Measurements from ENCODE around the gene JHY. TPM values are rescaled to one million over a fixed set of nuclear protein-coding genes. Genes with fewer than 3 reads are reported as not detected.
"Not testable (repeated sequence)": the region's sequence is repeated elsewhere in the genome, so short reads cannot be mapped to it uniquely, and the experiment has no call there.

The JHY gene
- total RNA-seq, 8 experiments from 2014 or later, result 0.36 to 16.7 (median 1.9) TPM

- H3K27ac ChIP-seq, result no peak overlapping the region
- in situ Hi-C loops (cut with MboI; ENCODE audit: low pct_unique_long_range_greater_than_20kb in 2 of 9, low sequenced_read_pairs in 9 of 9, unreplicated experiment in 9 of 9), result loop anchor here in 4 of 9 experiments (10.0 to 25.0 kb wide), 3 partner anchors 58 to 218 kb away; no protein-coding TSS in a partner anchor
- WGBS, 10 experiments, result 68 to 100% (median 90%) methylated on average over 2 to 8 of the region's 11 CpGs; no CpG with 5 or more reads in 3 of the 10 experiments
Measured at GRCh38 chr11:122853261-122853660, 29.3 kb upstream of the JHY start.

GRCh38 chr11:122853971-122854446 lies 28.6 kb upstream of the JHY start:
- in situ Hi-C loops (cut with MboI; ENCODE audit: low pct_unique_long_range_greater_than_20kb in 2 of 9, low sequenced_read_pairs in 9 of 9, unreplicated experiment in 9 of 9), result loop anchor here in 4 of 9 experiments (10.0 to 25.0 kb wide), 3 partner anchors 59 to 219 kb away; no protein-coding TSS in a partner anchor
- Histone ChIP-seq H3K4me1 (replicated peaks in 1 of 2) (peaks cover 10 to 21% of the 10 kb centered on the region in 2 donors), H3K27ac (no peak overlapping the region), H3K4me3 (no peak overlapping the region)
- 0 to 100% (median 36%) methylated on average over 1 to 3 of the region's 3 CpGs; no CpG with 5 or more reads in 2 of the 10 experiments for WGBS, 10 experiments
- ATAC-seq (replicated peaks in 6 of 8), result peak; percentile 8 to 72 (median 48)

More at GRCh38 chr11:122853261-122853660, 29.3 kb upstream of the JHY start:
- ATAC-seq (replicated peaks in 6 of 8), result no peak
- no peak overlapping the region for H3K4me3 ChIP-seq
- peaks cover 10 to 21% of the 10 kb centered on the region in 2 donors for H3K4me1 ChIP-seq (replicated peaks in 1 of 2)

GRCh38 chr11:122861631-122862030 lies 20.9 kb upstream of the JHY start:
- Histone ChIP-seq H3K4me1 (replicated peaks in 1 of 2) (no peaks in the 10 kb centered on the region), H3K27ac (no peak overlapping the region), H3K4me3 (no peak overlapping the region)
- ATAC-seq (replicated peaks in 6 of 8), result no peak
- in situ Hi-C loops (cut with MboI; ENCODE audit: low pct_unique_long_range_greater_than_20kb in 2 of 9, low sequenced_read_pairs in 9 of 9, unreplicated experiment in 9 of 9), result loop anchor here in 4 of 9 experiments (10.0 to 25.0 kb wide), 2 partner anchors 163 to 176 kb away; no protein-coding TSS in a partner anchor
- 25 to 92% (median 72%) methylated on average over 1 to 3 of the region's 3 CpGs for WGBS, 10 experiments

- no peak overlapping the region for H3K4me3 ChIP-seq
- no peaks in the 10 kb centered on the region for H3K4me1 ChIP-seq (replicated peaks in 1 of 2)
- 60 to 100% (median 83%) methylated on average over 1 of the region's 1 CpG; no CpG with 5 or more reads in 7 of the 10 experiments for WGBS, 10 experiments
- in situ Hi-C loops (cut with MboI; ENCODE audit: low pct_unique_long_range_greater_than_20kb in 2 of 9, low sequenced_read_pairs in 9 of 9, unreplicated experiment in 9 of 9), result loop anchor here in 4 of 9 experiments (10.0 to 25.0 kb wide), 2 partner anchors 163 to 175 kb away; no protein-coding TSS in a partner anchor
- no peak for ATAC-seq (replicated peaks in 6 of 8)
- no peak overlapping the region for H3K27ac ChIP-seq
Measured at GRCh38 chr11:122862091-122862490, 20.5 kb upstream of the JHY start.

GRCh38 chr11:122863154-122863553 lies 19.4 kb upstream of the JHY start:
- H3K27ac ChIP-seq; ATAC-seq (replicated peaks in 6 of 8); H3K4me3 ChIP-seq; H3K4me1 ChIP-seq (replicated peaks in 1 of 2): not testable (repeated sequence)
- in situ Hi-C loops (cut with MboI; ENCODE audit: low pct_unique_long_range_greater_than_20kb in 2 of 9, low sequenced_read_pairs in 9 of 9, unreplicated experiment in 9 of 9), result loop anchor here in 4 of 9 experiments (10.0 to 25.0 kb wide), 2 partner anchors 162 to 174 kb away; no protein-coding TSS in a partner anchor
- WGBS, 10 experiments, result 0 to 100% (median 42%) methylated on average over 1 of the region's 1 CpG

GRCh38 chr11:122863704-122864326 lies 18.7 kb upstream of the JHY start:
- 8 to 37% (median 27%) methylated on average over 2 to 7 of the region's 7 CpGs for WGBS, 10 experiments
- no peak for ATAC-seq (replicated peaks in 6 of 8)
- Histone ChIP-seq H3K4me1 (replicated peaks in 1 of 2) (no peaks in the 10 kb centered on the region), H3K4me3 (no peak overlapping the region), H3K27ac (no peak overlapping the region)
- in situ Hi-C loops (cut with MboI; ENCODE audit: low pct_unique_long_range_greater_than_20kb in 2 of 9, low sequenced_read_pairs in 9 of 9, unreplicated experiment in 9 of 9), result loop anchor here in 4 of 9 experiments (10.0 to 25.0 kb wide), 2 partner anchors 161 to 173 kb away; no protein-coding TSS in a partner anchor

GRCh38 chr11:122864386-122865115 lies 18.0 kb upstream of the JHY start:
- no peak overlapping the region for H3K4me3 ChIP-seq
- WGBS, 10 experiments, result 67 to 93% (median 84%) methylated on average over 2 to 7 of the region's 7 CpGs
- no peak for ATAC-seq (replicated peaks in 6 of 8)
- no peak overlapping the region for H3K27ac ChIP-seq
- in situ Hi-C loops (cut with MboI; ENCODE audit: low pct_unique_long_range_greater_than_20kb in 2 of 9, low sequenced_read_pairs in 9 of 9, unreplicated experiment in 9 of 9), result loop anchor here in 4 of 9 experiments (10.0 to 25.0 kb wide), 2 partner anchors 160 to 173 kb away; no protein-coding TSS in a partner anchor
- H3K4me1 ChIP-seq (replicated peaks in 1 of 2), result no peaks in the 10 kb centered on the region

GRCh38 chr11:122869622-122870021 lies 12.9 kb upstream of the JHY start:
- no peak for ATAC-seq (replicated peaks in 6 of 8)
- in situ Hi-C loops (cut with MboI; ENCODE audit: low pct_unique_long_range_greater_than_20kb in 2 of 9, low sequenced_read_pairs in 9 of 9, unreplicated experiment in 9 of 9), result loop anchor here in 4 of 9 experiments (10.0 to 25.0 kb wide), 2 partner anchors 155 to 168 kb away; no protein-coding TSS in a partner anchor
- no peak overlapping the region for H3K4me3 ChIP-seq
- 8 to 96% (median 80%) methylated on average over 2 to 6 of the region's 6 CpGs; no CpG with 5 or more reads in 1 of the 10 experiments for WGBS, 10 experiments
- H3K4me1 ChIP-seq (replicated peaks in 1 of 2), result peaks cover 0 to 4% of the 10 kb centered on the region in 2 donors
- no peak overlapping the region for H3K27ac ChIP-seq

GRCh38 chr11:122871302-122871701 lies 11.3 kb upstream of the JHY start:
- 22 to 95% (median 73%) methylated on average over 2 to 4 of the region's 4 CpGs; no CpG with 5 or more reads in 2 of the 10 experiments for WGBS, 10 experiments
- H3K4me1 ChIP-seq (replicated peaks in 1 of 2), result peaks cover 0 to 4% of the 10 kb centered on the region in 2 donors
- in situ Hi-C loops (cut with MboI; ENCODE audit: low pct_unique_long_range_greater_than_20kb in 2 of 9, low sequenced_read_pairs in 9 of 9, unreplicated experiment in 9 of 9), result loop anchor here in 3 of 9 experiments (25.0 kb wide), 1 partner anchor 166 kb away; no protein-coding TSS in a partner anchor
- no peak overlapping the region for H3K4me3 ChIP-seq
- H3K27ac ChIP-seq, result no peak overlapping the region
- peak in 3 of 8 experiments; percentile 49 to 72 (median 58) for ATAC-seq (replicated peaks in 6 of 8)

- 35 to 100% (median 70%) methylated on average over 1 to 3 of the region's 3 CpGs; no CpG with 5 or more reads in 3 of the 10 experiments for WGBS, 10 experiments
- in situ Hi-C loops (cut with MboI; ENCODE audit: low pct_unique_long_range_greater_than_20kb in 2 of 9, low sequenced_read_pairs in 9 of 9, unreplicated experiment in 9 of 9), result loop anchor here in 3 of 9 experiments (25.0 kb wide), 1 partner anchor 165 kb away; no protein-coding TSS in a partner anchor
- peak in 1 of 8 experiments; percentile 42 for ATAC-seq (replicated peaks in 6 of 8)
Measured at GRCh38 chr11:122872046-122872445, 10.5 kb upstream of the JHY start.

GRCh38 chr11:122874991-122875390 lies 7.6 kb upstream of the JHY start:
- ATAC-seq (replicated peaks in 6 of 8), result peak in 1 of 8 experiments; percentile 53
- in situ Hi-C loops (cut with MboI; ENCODE audit: low pct_unique_long_range_greater_than_20kb in 2 of 9, low sequenced_read_pairs in 9 of 9, unreplicated experiment in 9 of 9), result loop anchor here in 4 of 9 experiments (25.0 kb wide), 2 partner anchors 137 to 162 kb away; no protein-coding TSS in a partner anchor
- H3K27ac ChIP-seq, result no peak overlapping the region
- peaks cover 7 to 8% of the 10 kb centered on the region in 2 donors for H3K4me1 ChIP-seq (replicated peaks in 1 of 2)
- 16 to 97% (median 91%) methylated on average over 2 to 7 of the region's 7 CpGs for WGBS, 10 experiments
- no peak overlapping the region for H3K4me3 ChIP-seq

More at GRCh38 chr11:122872046-122872445, 10.5 kb upstream of the JHY start:
- Histone ChIP-seq H3K4me3 (no peak overlapping the region), H3K27ac (no peak overlapping the region), H3K4me1 (replicated peaks in 1 of 2) (peaks cover 0 to 4% of the 10 kb centered on the region in 2 donors)

- 40 to 99% (median 71%) methylated on average over 1 to 5 of the region's 5 CpGs; no CpG with 5 or more reads in 3 of the 10 experiments for WGBS, 10 experiments
- Histone ChIP-seq H3K27ac (no peak overlapping the region), H3K4me1 (replicated peaks in 1 of 2) (peaks cover 8 to 14% of the 10 kb centered on the region in 2 donors), H3K4me3 (no peak overlapping the region)
- ATAC-seq (replicated peaks in 6 of 8), result no peak
- in situ Hi-C loops (cut with MboI; ENCODE audit: low pct_unique_long_range_greater_than_20kb in 2 of 9, low sequenced_read_pairs in 9 of 9, unreplicated experiment in 9 of 9), result loop anchor here in 1 of 9 experiments (25.0 kb wide), 1 partner anchor 135 kb away; no protein-coding TSS in a partner anchor
Measured at GRCh38 chr11:122877732-122878131, 4.8 kb upstream of the JHY start.
